Endothelial cell of umbilical vein (primary cell): ENCODE results near the gene PGAP3.

Experiments used
- CTCF ChIP-seq, 2 donors: IDR thresholded peaks; 1 replicate in 1 of 2; 2 replicates in 1 of 2; pipeline ENCODE4 v1.5.1; 2011; ENCODE audit warnings: low read length in 2 of 2, mild to moderate bottlenecking in 2 of 2, moderate library complexity in 2 of 2, control low read depth in 1 of 2, inconsistent platforms in 1 of 2, low read depth in 1 of 2; ENCODE audit not compliant: insufficient read depth in 1 of 2; ENCODE audit errors: extremely low read depth in 1 of 2
- EZH2 ChIP-seq: IDR thresholded peaks from 2 replicates; pipeline ENCODE4 v1.6.1; 2012; ENCODE audit warnings: borderline replicate concordance, low read depth, mild to moderate bottlenecking, moderate library complexity, low read length, inconsistent platforms; ENCODE audit not compliant: severe bottlenecking
- JUN ChIP-seq: IDR thresholded peaks from 2 replicates; pipeline ENCODE4 v1.6.1; 2011; ENCODE audit warnings: borderline replicate concordance, low read depth; ENCODE audit not compliant: insufficient read length, insufficient read depth
- MAX ChIP-seq: IDR thresholded peaks from 2 replicates; pipeline ENCODE4 v1.6.1; 2011; ENCODE audit not compliant: insufficient read depth, insufficient read length
- MYC ChIP-seq: IDR thresholded peaks from one replicate; pipeline ENCODE4 v1.6.1; 2011; ENCODE audit warnings: mild to moderate bottlenecking, low read depth, low read length
- POLR2A ChIP-seq: IDR thresholded peaks from 2 replicates; pipeline ENCODE4 v1.6.1; 2012; ENCODE audit warnings: low read depth, mild to moderate bottlenecking, control low read depth, low read length
- POLR2AphosphoS5 ChIP-seq: IDR thresholded peaks from 2 replicates; pipeline ENCODE4 v1.6.1; 2012; ENCODE audit warnings: low read depth, mild to moderate bottlenecking, control low read depth, low read length, moderate library complexity; ENCODE audit not compliant: insufficient read depth

GRCh38 chr17:39658346-39658745 is 29.5 kb downstream of the PGAP3 start:
- TF ChIP-seq EZH2 (no peak), POLR2A (no peak), MAX (no peak), POLR2AphosphoS5 (no peak), CTCF (IDR thresholded peaks at IDR 0.05; ENCODE audit: extremely low read depth in 1 of 2, insufficient read depth in 1 of 2, low read depth in 1 of 2, low read length in 2 of 2) (no peak), MYC (no peak), JUN (no peak)
